Dedifferentiated amniotic fluid mesenchymal stem cell (primary cell): ENCODE results near the gene PCYOX1L.
A peak's percentile ranks its signal among the peaks of the same experiment; 100 is the strongest.

Experiments used
- DNase-seq: peaks from one replicate; pipeline ENCODE4 v3.0.0-alpha.2; 2016; ENCODE audit errors: extremely low spot score

The PCYOX1L gene

DNA sequence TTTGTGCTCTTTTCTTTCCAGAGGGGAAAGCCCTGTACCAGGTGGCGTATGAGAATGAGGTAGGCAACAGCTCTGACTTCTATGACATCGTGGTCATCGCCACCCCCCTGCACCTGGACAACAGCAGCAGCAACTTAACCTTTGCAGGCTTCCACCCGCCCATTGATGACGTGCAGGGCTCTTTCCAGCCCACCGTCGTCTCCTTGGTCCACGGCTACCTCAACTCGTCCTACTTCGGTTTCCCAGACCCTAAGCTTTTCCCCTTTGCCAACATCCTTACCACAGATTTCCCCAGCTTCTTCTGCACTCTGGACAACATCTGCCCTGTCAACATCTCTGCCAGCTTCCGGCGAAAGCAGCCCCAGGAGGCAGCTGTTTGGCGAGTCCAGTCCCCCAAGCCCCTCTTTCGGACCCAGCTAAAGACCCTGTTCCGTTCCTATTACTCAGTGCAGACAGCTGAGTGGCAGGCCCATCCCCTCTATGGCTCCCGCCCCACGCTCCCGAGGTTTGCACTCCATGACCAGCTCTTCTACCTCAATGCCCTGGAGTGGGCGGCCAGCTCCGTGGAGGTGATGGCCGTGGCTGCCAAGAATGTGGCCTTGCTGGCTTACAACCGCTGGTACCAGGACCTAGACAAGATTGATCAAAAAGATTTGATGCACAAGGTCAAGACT is 10.3 kb downstream of the PCYOX1L start:
- DNase-seq: no peak

DNA sequence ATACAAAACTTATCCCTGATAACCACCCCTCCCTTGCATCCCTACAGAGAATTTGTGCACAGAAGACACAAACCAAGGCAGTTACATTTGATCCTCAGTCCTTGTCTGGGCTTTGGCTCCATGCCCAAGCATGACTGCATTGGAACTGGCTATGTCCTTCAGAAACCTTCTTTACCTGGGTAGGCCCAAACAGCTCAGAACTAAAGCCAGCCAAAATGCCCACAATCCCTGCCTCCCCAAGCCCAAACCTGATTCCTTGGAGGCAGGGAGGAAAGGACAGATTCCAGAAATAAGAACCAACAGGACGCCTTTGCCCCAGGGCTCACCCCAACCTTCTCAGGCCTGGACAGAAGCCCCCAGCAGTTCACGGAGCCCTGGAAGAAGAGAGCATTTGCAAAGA is 13.0 kb downstream of the PCYOX1L start:
- DNase-seq: no peak

DNA sequence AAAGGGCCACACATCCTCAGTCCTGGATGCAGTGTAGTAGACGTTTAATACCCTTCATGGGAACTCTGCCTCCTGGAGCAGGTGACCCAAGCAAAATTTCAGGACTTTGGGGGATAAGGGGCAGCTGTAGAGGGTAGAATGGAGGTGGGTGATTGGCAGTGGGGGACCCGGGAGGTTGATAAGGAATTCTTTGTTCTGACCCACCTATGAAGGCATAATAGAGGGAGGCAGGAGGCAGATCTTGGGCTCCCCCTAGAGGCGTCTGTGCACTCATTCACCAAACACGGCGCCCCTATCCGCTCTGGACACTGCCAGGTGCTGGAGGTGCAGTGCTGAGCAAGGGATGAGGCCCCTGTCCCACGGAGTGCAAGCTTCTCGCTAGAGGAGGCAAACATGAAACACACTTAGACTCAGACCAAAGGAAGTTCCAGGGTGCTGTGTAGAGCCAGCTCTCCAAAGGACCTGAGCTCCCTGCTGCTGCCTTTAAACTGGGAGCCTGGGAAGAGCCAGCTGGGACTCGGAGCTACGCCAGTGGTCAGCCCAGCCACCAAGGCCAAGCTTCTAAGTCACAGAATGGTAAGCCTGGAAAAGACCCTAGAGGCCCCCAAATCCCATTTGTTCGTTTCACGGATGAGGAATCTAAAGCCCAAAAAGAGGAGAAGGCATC is 13.6 kb downstream of the PCYOX1L start:
- DNase-seq: peak; percentile 30

DNA sequence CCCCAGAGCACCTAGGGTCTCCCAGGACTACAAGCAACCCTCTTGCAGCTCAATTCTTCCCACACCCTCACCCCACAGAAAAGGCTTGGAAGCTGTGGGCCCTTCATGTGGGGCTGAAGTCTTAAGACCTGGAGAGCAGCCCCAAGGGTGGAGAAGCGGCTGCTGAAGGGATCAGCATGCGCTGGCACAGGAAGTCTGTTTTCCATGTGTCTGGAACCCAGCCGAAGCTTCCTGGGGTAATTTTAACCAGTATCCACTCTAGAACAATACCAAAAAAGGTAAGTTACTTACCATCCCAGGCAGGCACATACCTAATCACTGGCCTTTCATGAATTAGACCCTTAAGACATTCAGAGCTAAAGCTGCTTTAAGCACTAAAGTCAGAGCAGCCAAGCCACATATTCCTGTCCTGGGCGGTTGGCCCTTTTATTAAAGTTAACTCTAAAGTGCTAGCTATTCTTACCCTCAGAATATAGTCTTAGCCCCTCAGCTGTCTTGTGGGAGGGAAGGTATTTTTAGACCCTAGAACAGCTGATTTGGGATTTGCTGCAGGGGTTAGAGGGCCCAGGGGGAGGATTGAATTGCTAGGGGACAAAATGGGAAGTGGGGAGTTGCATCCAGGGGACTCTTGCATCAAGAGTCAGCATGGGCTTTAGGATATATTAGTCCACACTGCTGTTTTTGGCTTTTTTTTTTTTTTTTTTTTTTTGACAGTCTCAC is 14.4 kb downstream of the PCYOX1L start:
- no peak for DNase-seq

DNA sequence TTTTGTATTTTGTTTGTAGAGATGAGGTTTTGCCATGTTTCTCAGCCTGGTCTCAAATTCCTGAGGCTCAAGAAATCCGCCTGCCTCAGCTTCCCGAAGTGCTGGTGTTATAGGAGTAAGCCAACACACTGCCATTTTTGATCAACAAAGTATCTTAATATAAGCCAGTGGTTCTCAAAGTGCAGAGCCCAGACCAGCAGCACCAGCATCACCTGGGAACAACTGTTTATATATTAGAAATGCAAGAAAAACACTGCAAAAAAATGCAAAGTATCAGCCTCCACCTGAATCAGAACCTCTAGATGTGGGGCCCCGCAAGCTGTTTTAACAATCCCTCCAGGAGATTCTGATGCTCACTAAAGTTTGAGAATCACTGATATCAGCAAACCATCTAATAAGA is 15.1 kb downstream of the PCYOX1L start:
- DNase-seq: no peak

DNA sequence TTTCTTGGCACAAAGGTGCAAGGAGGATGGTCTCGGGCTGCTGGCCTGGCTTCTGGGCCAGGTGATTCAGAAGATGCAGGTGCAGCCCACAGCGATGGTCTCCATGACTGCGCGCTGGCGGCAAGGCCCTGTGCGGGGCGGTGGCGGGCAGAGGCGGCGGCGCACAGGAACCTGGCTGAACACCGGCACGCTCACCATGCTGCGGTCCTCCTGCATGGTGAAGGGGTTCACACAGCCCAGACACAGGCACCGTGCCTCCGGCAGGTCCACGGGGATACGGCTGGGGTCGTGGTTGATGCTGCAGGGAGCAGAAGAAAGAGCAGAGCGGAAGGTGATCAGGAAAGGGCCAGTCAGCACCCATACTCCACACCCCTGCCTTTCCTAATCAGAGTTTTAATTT is 16.5 kb downstream of the PCYOX1L start:
- DNase-seq: no peak

DNA sequence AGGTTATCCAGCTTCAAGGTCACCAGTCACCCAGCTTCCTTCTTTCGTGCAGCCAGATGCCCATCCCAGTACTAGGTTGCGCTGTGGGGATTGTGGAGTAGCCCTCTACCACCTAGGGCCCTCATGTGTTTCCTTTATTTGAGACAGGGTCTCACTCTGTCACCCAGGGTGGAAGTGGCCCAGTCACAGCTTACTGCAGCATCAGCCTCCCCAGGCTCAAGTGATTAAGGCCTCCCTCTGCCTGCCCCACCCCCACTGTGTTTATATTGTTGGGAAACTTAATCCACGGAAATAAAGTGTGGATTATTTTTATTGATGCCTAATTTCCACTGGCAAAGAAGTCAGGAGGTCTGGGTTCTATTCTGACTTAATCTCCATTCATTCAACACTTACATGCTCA is 17.0 kb downstream of the PCYOX1L start:
- no peak for DNase-seq

DNA sequence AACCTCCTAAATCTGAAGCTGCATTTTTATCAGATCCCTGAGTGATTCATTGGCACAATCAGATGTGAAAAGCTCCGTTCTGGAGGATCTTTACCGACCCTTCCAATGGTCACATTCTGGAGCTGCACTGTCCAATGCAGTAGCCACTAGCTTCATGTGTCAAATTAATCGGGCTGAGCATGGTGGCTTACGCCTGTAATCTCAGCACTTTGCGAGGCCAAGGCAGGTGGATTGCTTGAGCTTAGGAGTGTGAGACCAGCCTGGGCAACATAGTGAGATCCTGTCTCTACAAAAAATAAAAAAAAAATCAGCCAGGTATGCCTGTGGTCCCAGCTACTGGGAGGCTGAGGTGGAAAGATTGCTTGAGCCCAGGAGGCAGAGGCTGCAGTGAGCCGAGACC is 17.6 kb downstream of the PCYOX1L start:
- no peak for DNase-seq

DNA sequence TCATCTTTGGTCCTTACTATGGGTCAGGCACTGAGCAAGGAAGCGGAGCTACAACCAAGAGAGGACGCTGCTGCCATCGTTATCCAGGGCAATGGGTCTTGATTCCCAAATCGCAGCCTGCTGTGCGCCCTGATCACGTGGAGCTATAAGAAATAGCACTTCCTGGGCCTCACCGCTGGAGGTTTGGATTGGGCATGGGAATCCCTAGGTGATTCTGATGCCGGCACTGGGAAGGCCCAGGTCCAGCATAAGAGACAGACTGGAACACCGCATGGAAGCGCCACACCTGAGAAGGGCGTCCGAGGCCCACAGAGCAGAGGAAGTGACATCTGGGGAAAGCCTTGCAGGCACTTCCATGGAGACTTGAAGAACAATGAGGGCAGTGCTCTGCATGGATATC is 18.3 kb downstream of the PCYOX1L start:
- no peak for DNase-seq

DNA sequence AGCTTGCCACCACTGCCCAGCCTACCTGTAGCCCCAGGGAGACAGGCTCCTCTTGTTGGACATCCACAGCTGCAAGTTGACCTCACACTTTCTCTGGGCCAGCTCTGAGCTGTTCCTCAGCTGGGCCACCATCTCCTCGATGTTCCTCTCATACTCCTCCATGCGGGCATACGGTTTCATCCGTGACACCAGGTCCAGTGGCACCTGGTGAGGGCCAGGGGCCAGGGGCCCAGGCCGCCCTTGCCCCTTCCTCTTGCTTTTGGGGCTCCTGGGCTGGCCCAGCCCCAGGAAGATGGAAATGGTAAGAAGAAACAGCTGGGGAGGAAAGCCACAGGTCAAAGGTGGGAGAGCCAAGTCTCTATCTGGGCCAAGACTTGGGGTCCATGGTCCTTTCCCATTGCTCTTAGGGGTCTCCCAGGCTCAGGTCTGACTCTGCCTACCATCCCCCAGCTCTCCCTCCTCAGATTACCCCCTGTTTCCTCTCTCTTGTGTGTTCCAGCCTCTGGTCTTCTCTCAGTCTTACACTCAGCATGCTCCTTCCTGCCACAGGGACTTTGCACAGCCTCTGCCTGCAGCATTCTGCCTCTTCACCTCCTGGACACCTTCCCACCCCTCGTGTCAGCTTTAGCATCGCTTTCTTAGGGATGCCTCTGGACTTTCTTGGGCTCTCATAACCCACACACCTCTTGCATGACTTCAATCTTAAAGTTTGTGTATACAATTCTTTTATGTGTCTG is 19.0 kb downstream of the PCYOX1L start:
- DNase-seq: no peak

DNA sequence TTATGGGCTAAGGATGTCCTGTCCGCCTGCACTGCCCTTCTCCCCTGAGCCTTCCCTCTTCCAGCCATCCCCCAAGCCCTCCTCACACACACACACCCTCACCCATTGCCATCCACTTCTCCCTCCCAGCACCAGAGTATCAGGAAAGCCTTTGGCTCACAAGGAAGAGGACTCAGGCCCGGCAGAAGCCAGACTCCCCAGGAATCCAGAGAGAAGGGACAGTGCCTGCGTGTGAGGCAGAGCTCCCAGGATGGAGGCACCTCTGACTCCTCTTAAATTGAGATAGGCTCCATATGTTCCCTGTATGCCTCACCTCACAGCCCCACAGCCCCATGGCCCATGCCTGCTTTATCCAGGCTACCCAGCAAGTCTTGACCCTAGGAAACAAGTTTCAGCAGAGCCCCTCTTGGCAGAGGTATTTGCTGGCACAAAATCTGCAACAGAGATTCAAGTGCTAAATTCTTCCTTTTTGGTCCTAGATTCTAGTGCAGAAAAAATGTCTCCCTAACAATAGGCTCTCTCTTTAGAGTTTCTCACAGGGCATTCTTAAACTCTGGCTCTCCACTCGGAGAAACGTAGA is 20.5 kb downstream of the PCYOX1L start:
- no peak for DNase-seq

DNA sequence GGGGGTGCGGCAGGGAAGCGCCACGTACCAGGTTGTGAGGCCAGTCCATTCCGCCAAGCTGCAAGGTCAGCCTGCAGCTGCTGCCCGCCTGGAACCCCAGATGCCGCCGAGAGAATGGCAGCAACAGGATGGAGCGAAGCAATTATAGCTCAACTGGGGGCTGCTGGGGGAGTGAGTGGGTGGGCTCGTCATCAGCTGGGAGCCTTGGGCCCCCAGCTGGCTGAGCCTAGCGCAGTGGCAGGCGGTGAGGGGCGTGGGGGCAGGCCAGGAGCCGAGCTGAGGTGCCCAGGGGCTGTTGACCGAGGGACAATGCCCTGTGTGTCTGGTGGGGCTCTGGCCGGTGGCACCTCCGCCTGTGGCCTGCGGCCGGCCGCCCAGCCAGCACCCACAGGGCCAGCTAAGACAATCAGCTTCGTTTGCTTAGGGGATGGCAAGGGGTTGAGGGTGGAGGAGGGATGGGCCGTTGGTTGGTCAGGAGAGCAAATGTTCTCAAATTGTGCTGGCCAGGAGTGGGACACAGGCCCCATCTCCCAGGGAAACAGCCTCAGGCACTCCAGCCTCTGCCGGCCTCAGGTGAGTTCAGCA is 21.4 kb downstream of the PCYOX1L start, which contains the start of gene IL17B:
TSS of gene IL17B (minus strand) at position 116 of the 585 bp plus-strand sequence. CDS start at position 49, 67 bp downstream.
- DNase-seq: no peak

DNA sequence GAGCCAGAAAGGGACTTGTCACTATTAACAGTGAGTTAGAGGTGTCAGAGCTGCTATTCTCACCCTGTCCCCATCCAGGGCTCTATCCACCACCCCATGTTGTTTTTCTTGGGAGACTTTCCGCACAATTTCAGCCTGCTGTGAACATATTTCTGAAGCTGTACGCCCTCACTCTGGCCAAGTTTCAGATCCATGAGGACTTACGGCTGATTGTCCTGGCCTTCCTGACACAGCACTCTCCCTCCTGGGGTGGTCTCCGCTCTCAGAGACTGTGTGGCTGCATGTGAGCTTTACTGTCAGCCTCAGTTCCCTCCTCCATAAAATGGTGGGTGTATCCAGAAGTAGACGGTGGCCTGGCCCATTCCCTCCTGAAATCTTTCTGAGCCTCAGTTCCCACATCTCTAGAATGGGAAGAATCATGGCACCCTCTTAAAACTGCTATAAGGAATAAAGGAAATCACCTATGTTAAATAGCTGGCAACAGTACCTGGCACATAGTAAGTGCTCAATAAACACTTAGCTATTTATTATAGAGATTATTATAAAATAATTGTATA is 22.1 kb downstream of the PCYOX1L start:
- DNase-seq: no peak

DNA sequence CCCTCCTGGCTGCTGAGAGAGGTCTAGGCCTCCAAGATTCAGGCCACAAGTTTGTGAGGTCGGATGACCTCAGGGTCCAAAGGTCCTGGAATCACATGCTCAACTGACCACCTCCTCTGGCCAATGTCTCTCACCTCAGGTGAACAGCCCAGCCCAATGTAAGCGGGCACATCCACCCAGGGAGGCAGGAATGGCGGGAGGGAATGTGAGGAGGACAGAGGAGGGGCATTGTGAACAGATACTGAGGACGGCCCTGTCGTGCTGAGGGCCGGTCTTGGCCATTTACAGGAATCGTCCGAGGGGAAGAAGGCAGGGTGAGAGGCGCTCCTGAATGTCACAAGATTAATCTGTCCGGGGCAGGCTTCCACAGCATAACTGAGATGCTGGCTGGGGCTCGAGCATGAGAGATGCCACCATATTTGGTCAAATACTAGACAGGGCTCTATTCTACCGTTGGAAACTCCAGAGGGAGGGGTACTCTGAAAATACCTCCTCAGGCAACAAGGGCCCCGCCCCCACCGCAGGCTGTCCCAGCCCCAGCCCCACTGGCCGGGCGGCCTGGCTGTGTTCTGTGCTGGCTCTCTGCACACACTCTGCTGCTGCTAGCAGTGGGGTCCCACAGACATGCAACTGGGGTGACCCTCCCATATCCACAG is 22.7 kb downstream of the PCYOX1L start:
- no peak for DNase-seq

DNA sequence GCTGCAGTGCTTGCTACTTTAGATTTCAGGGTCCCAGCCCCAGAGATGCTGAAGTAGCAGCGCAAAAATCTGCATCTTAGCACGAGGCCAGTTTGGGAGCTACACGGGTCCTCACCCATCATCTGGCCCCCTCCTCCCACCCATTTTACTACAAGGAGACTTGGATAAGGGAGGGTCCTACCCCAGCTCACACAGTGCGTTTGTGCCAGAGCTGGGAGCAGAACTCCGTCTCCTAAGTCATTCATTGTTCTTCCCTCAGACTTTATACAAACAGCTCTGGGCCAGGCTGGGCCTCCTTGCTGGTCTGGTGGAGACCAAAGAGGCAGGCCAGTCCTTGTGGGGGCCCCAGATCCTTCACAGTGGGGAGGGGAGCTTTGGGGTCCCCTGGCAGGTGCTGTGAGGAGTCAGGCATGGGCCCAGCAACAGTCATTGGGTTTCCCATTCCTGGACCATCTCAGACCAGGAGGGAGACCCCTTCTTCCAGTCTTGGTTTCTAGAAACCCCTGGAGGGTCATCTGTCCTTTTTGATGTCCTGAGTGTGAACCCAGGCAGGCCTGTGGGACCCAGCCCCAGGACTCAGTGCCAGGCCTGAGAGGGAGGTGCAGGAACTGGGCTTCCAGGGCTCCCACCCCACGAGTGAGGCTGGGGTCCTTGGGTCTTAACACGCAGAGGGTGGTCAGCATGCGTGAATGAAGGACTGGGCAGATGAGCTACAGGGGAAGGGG is 23.6 kb downstream of the PCYOX1L start:
- no peak for DNase-seq

DNA sequence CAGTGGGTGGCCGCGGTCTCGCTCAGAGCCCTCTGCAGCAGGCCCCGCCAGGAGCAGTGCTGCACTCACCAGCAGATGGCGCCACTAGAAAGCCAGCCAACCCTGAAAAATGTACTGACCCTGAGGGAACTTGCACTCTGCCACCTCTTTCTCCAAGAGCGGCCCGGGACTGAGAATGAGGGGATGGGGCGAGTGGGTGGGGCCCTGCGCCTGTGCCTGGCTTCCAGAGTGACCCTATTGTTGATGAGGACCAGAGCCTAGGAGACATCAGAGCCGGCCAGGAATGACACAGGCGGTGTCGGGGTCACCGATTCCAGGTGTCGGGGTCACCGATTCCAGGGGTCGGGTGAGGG is 24.1 kb downstream of the PCYOX1L start:
- peak; percentile 52 for DNase-seq

DNA sequence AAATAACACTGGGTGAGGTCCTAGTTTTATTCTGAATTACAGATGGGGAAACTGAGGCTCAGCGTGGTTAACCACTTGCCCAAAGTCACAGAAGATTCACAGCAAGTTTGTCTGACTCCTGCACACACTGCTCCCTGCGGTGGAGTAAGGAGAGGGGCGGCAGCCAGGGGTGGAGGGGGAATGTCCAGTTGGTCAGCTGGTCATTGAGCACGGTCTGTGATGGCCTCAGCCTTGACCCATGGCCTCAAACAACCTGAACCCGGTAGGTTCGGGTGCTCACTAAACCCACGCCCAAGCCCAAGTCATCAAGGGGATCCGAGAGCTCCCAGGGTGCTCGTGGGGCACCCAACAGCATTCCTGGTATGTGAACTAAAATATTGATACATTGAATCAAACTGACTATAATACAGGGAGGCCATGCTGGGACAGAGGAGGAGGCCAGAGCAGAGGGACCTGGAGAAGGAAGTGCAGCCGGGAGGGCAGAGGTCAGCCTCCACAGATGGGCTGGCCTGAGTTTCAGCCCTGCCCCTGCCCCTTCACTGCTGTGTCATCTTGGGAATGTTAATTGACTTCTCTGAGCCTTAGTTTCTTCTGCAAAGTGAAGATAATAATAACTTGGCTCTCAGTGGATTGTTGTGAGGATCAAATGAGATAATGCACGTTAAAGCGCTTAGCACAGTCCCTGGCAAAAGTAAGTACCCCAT is 24.8 kb downstream of the PCYOX1L start:
- no peak for DNase-seq

DNA sequence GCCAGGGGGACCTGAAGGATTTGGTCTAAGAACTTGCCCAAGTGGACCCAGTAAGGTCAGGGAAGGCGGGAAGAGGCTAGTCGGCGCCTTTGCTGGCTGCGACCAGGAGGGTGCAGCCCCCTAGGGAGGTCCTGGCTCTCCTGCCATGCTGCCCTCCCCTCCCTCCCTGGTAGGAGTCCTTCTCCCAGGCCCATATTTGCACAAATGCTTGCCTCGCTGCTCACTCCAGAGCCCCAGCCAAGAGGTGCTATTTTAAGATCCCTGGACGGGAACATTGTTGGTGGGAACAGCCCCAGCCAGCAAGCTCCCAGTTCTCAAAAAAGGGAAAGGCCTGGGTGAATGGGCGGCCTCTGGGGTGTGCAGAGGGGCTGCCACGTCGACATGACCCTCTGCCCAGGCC is 25.6 kb downstream of the PCYOX1L start:
- no peak for DNase-seq

DNA sequence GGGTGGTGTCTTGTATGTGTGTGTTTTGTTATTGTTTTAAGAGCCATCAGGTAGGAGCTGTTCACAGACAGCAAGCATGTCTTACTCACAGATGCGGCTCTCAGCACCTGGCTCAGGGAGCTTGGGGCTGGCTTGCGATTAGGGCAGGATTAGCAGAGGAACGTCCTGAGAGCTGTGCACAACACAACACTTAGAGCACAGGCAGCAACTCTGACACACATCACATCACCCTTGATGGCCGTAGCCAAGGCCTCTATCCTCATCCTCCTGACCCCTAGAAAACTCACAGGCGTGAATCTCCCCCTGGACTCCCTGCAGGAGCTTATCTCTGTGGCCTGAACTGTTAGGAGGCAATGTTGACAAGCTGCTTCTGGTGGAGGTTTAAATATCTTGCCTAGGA is 28.3 kb downstream of the PCYOX1L start:
- no peak for DNase-seq
